Stomach smooth muscle (tissue), 2 donors: ENCODE measurements around the gene NSF.
"Not testable (repeated sequence)": the region's sequence is repeated elsewhere in the genome, so short reads cannot be mapped to it uniquely, and the experiment has no call there.

Experiments used
- H3K27ac ChIP-seq: one replicate; pipeline ENCODE4 v1.7.0; 2013; ENCODE audit warnings: mild to moderate bottlenecking, low read length, inconsistent platforms
- H3K27me3 ChIP-seq, 2 donors: one replicate each; pipeline ENCODE4 v1.7.0; 2013; ENCODE audit warnings: low read length in 2 of 2; ENCODE audit not compliant: insufficient read depth in 2 of 2, control insufficient read depth in 1 of 2
- H3K36me3 ChIP-seq, 2 donors: one replicate each; pipeline ENCODE4 v1.7.0; 2013; ENCODE audit warnings: low read length in 2 of 2; ENCODE audit not compliant: control insufficient read depth in 2 of 2, insufficient read depth in 2 of 2
- H3K4me1 ChIP-seq: one replicate; pipeline ENCODE4 v1.7.0; 2013; ENCODE audit warnings: low read length; ENCODE audit not compliant: control insufficient read depth, insufficient read depth
- H3K4me3 ChIP-seq, 2 donors: one replicate each; pipeline ENCODE4 v1.7.0; 2013; ENCODE audit warnings: low read length in 2 of 2
- H3K9ac ChIP-seq, 2 donors: one replicate each; pipeline ENCODE4 v1.7.0; 2013; ENCODE audit warnings: low read length in 2 of 2, mild to moderate bottlenecking in 1 of 2
- H3K9me3 ChIP-seq, 2 donors: one replicate each; pipeline ENCODE4 v1.7.0; 2013; ENCODE audit warnings: low read length in 2 of 2; ENCODE audit not compliant: control insufficient read depth in 2 of 2
- donor health status: healthy.
- donor health status: Pancreatic carcinoma.

Gene NSF

GRCh38 chr17:46590157-46591146, at the start of gene NSF:
Gene NSF, plus strand, starts transcription at chr17:46590669. Its CDS starts 107 bp downstream, at chr17:46590776.
- not testable (repeated sequence) for H3K9ac ChIP-seq, H3K4me1 ChIP-seq, H3K27me3 ChIP-seq, H3K9me3 ChIP-seq, H3K27ac ChIP-seq, H3K4me3 ChIP-seq, H3K36me3 ChIP-seq

- not testable (repeated sequence) for H3K4me1 ChIP-seq, H3K9ac ChIP-seq, H3K9me3 ChIP-seq, H3K4me3 ChIP-seq, H3K36me3 ChIP-seq, H3K27me3 ChIP-seq, H3K27ac ChIP-seq
Measured at GRCh38 chr17:46548607-46549006, 41.9 kb upstream of the NSF start.

GRCh38 chr17:46559155-46559554, 31.3 kb upstream of the NSF start:
- not testable (repeated sequence) for H3K4me3 ChIP-seq, H3K36me3 ChIP-seq, H3K27ac ChIP-seq, H3K9me3 ChIP-seq, H3K9ac ChIP-seq, H3K27me3 ChIP-seq, H3K4me1 ChIP-seq

GRCh38 chr17:46560048-46560447, 30.4 kb upstream of the NSF start:
- H3K27me3 ChIP-seq, H3K27ac ChIP-seq, H3K4me3 ChIP-seq, H3K4me1 ChIP-seq, H3K36me3 ChIP-seq, H3K9ac ChIP-seq, H3K9me3 ChIP-seq: not testable (repeated sequence)

GRCh38 chr17:46566284-46566683, 24.2 kb upstream of the NSF start:
- not testable (repeated sequence) for H3K9me3 ChIP-seq, H3K4me3 ChIP-seq, H3K27ac ChIP-seq

GRCh38 chr17:46566980-46567379, 23.5 kb upstream of the NSF start:
- H3K9me3 ChIP-seq, H3K27ac ChIP-seq, H3K9ac ChIP-seq, H3K27me3 ChIP-seq, H3K4me1 ChIP-seq, H3K36me3 ChIP-seq, H3K4me3 ChIP-seq: not testable (repeated sequence)

More at GRCh38 chr17:46566284-46566683, 24.2 kb upstream of the NSF start:
- not testable (repeated sequence) for H3K4me1 ChIP-seq, H3K36me3 ChIP-seq, H3K9ac ChIP-seq, H3K27me3 ChIP-seq

- not testable (repeated sequence) for H3K4me3 ChIP-seq, H3K27me3 ChIP-seq, H3K9ac ChIP-seq, H3K36me3 ChIP-seq, H3K27ac ChIP-seq, H3K4me1 ChIP-seq, H3K9me3 ChIP-seq
Measured at GRCh38 chr17:46571796-46572195, 18.7 kb upstream of the NSF start.

GRCh38 chr17:46579083-46580075, 11.1 kb upstream of the NSF start, which contains the start of gene ARL17A:
Gene ARL17A, minus strand, starts transcription at chr17:46579691. Its CDS starts 3,369 bp downstream, at chr17:46576322.
- not testable (repeated sequence) for H3K36me3 ChIP-seq, H3K9ac ChIP-seq, H3K27ac ChIP-seq, H3K27me3 ChIP-seq, H3K4me1 ChIP-seq, H3K9me3 ChIP-seq
- peak within 1 kb of the TSS in 1 of 2 donors; percentile 35 for H3K4me3 ChIP-seq

- H3K27me3 ChIP-seq, H3K9me3 ChIP-seq, H3K36me3 ChIP-seq, H3K27ac ChIP-seq, H3K4me1 ChIP-seq, H3K9ac ChIP-seq: not testable (repeated sequence)
- H3K4me3 ChIP-seq, result peak overlapping the region in 1 of 2 donors; percentile 35
Measured at GRCh38 chr17:46580082-46580481, 10.4 kb upstream of the NSF start.

GRCh38 chr17:46585444-46585843, 5.0 kb upstream of the NSF start:
- not testable (repeated sequence) for H3K4me3 ChIP-seq, H3K4me1 ChIP-seq, H3K9me3 ChIP-seq, H3K9ac ChIP-seq, H3K27me3 ChIP-seq, H3K27ac ChIP-seq, H3K36me3 ChIP-seq
